Neural progenitor cell (in vitro differentiated cells): ENCODE data around the gene WDR88.

Experiments used
- EZH2phosphoT487 ChIP-seq: fragments of 200-600 bp; sonication (generic); IDR thresholded peaks from 2 replicates; pipeline ENCODE4 v1.6.1; 2017; ENCODE audit warnings: antibody characterized with exemption
- TF ChIP-seq, protein P1 (sequence below): fragments of 200-600 bp; sonication (generic); IDR thresholded peaks from 2 replicates; pipeline ENCODE4 v1.5.1; 2017; ENCODE audit warnings: antibody characterized with exemption, mild to moderate bottlenecking

DNA sequence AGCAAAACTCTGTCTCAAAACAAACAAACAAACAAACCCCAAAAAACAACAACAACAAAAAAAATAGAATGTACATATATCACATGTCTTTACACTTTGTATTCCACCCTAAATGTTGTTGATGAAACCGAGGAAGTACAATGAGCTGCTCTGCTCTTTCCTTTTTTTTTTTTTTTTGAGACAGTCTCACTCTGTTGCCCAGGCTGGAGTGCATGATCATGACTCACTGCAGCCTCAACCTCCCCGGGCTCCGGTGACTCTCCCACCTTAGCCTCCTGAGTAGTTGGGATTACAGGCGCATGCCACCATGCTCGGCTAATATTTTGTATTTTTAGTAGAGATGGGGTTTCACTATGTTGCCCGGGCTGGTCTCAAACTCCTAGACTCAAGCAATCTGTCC is 31.6 kb downstream of the WDR88 start:
- TF ChIP-seq, protein P1, sequence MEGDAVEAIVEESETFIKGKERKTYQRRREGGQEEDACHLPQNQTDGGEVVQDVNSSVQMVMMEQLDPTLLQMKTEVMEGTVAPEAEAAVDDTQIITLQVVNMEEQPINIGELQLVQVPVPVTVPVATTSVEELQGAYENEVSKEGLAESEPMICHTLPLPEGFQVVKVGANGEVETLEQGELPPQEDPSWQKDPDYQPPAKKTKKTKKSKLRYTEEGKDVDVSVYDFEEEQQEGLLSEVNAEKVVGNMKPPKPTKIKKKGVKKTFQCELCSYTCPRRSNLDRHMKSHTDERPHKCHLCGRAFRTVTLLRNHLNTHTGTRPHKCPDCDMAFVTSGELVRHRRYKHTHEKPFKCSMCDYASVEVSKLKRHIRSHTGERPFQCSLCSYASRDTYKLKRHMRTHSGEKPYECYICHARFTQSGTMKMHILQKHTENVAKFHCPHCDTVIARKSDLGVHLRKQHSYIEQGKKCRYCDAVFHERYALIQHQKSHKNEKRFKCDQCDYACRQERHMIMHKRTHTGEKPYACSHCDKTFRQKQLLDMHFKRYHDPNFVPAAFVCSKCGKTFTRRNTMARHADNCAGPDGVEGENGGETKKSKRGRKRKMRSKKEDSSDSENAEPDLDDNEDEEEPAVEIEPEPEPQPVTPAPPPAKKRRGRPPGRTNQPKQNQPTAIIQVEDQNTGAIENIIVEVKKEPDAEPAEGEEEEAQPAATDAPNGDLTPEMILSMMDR: no peak
- no peak for TF ChIP-seq EZH2phosphoT487
